C4-2B (cell line): ENCODE results near the gene IARS1.

Experiments
- H3K27ac ChIP-seq: fragments of 450-650 bp; 2 replicates; pipeline ENCODE4 v1.5.1; 2017
- CTCF ChIP-seq: fragments of 450-650 bp; conservative IDR thresholded peaks from 2 replicates; pipeline ENCODE4 v1.5.1; 2017; ENCODE audit warnings: mild to moderate bottlenecking
- ZFX ChIP-seq: fragments of 450-650 bp; IDR thresholded peaks from 2 replicates; pipeline ENCODE4 v1.6.1; 2017

IARS1 gene

GRCh38 chr9:92293452-92294296 is at the start of gene IARS1:
Gene IARS1, minus strand, starts transcription at chr9:92293697. Its CDS starts 4,278 bp downstream, at chr9:92289419.
- peak within 1 kb of the TSS; percentile 82 for H3K27ac ChIP-seq
- TF ChIP-seq ZFX (peak; percentile 36; the same call in 1 of the 2 replicates), CTCF (peak; percentile 54)

GRCh38 chr9:92342825-92343488 is 49.5 kb upstream of the IARS1 start:
- TF ChIP-seq CTCF (peak; percentile 31), ZFX (no peak)
- no peak overlapping the region for H3K27ac ChIP-seq

- no peak overlapping the region for H3K27ac ChIP-seq
- TF ChIP-seq ZFX (no peak), CTCF (no peak)
Measured at GRCh38 chr9:92341578-92341977, 48.1 kb upstream of the IARS1 start.

DNA sequence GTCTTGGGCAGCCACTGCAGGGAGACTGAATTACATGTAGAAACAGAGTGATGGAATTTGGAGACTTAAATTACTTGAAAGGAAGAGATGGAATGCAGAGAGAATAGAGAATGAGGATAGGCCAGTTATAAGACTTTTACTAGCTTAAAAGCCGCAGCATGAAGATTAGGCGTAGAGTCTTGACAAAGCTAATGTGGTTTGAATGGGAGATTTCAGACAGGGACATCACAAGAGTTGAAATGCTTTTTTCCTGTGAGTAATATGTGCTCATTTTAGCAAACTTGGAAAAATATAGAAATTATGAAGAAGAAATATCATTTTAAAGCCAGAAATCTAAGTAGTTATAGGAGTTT is 39.8 kb upstream of the IARS1 start:
- no peak overlapping the region for H3K27ac ChIP-seq

GRCh38 chr9:92332577-92333281 is 39.2 kb upstream of the IARS1 start:
- TF ChIP-seq ZFX (no peak), CTCF (no peak)

More for the DNA sequence above, 39.8 kb upstream of the IARS1 start:
- no peak for TF ChIP-seq CTCF
- TF ChIP-seq ZFX: no peak

DNA sequence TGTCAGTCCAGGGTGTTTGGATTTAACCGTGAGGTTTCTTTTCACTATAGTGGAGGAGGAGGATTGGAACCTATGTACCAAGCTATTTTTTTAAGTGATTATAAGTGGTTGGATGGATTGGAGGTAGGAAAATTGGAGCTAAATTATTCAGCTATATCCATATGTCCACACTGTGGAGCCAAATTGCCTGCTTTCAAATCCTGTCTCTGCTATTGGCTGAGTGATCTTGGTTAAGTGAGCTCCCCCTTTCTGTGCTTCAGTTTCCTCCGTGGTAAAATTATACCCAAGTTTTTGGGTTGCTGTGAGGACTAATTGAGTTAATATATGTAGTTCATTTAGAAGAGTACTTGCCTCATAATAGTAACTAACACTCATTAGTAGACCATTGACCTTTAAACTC is 34.7 kb upstream of the IARS1 start:
- TF ChIP-seq ZFX: no peak
- TF ChIP-seq CTCF: peak; percentile 37

More at GRCh38 chr9:92332577-92333281, 39.2 kb upstream of the IARS1 start:
- peak overlapping the region; percentile 67 for H3K27ac ChIP-seq

More for the DNA sequence above, 34.7 kb upstream of the IARS1 start:
- H3K27ac ChIP-seq: no peak overlapping the region
